ENCODE results near the gene POLR1C.
"Not testable (repeated sequence)": the region's sequence is repeated elsewhere in the genome, so short reads cannot be mapped to it uniquely, and the experiment has no call there.

POLR1C gene

DNA sequence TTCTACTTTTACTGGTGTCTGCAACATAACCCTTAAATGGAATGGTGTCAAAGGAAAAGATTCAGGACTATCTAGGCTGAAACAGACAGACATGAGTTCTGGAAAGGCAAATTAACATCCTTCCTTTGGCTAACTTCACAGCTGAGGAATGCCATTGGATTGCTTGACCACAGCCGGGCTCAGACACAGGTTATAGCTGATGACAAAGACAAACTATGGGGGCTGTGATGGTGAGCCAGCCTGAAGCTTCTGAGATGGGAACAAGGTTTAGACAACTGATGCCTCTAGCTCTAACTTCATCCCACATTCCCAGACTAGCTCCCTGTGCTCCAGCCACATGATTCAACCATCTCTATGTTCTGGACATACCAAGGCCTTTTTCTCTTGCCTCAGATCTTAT is 15.3 kb downstream of the POLR1C start:
- H2AFZ ChIP-seq (ENCODE audit: low read depth, low read length): no peak overlapping the region
- H3K27me3 ChIP-seq (ENCODE audit: insufficient read depth, low read length, poor library complexity): no peaks in the 10 kb centered on the region
- no peaks in the 10 kb centered on the region for H3K9me3 ChIP-seq (ENCODE audit: insufficient read depth, low read length, severe bottlenecking)
- no peak overlapping the region for H3K4me3 ChIP-seq (ENCODE audit: low read depth in 1 of 2, low read length in 2 of 2)
- H3K9ac ChIP-seq (ENCODE audit: low read depth, low read length): no peak overlapping the region
- no peaks in the 10 kb centered on the region for H3K4me1 ChIP-seq (ENCODE audit: insufficient read depth, low read length)
- H3K79me2 ChIP-seq (ENCODE audit: insufficient read depth, low read length): no peaks in the 10 kb centered on the region
- no peak overlapping the region for H3K27ac ChIP-seq (ENCODE audit: low read length)
- DNase-seq (no peak), ATAC-seq (ENCODE audit: insufficient read depth, low read depth) (no peak)
- peaks cover 83% of the 10 kb centered on the region for H3K36me3 ChIP-seq (ENCODE audit: insufficient read depth, low read length)
- H3K4me2 ChIP-seq (ENCODE audit: insufficient read depth, low read length): no peak overlapping the region
- H4K20me1 ChIP-seq (ENCODE audit: insufficient read depth, low read length): 0 out of 2 replicates have a peak, but pooled peaks cover 3% of the 10 kb centered on the region
- TF ChIP-seq, protein P1, sequence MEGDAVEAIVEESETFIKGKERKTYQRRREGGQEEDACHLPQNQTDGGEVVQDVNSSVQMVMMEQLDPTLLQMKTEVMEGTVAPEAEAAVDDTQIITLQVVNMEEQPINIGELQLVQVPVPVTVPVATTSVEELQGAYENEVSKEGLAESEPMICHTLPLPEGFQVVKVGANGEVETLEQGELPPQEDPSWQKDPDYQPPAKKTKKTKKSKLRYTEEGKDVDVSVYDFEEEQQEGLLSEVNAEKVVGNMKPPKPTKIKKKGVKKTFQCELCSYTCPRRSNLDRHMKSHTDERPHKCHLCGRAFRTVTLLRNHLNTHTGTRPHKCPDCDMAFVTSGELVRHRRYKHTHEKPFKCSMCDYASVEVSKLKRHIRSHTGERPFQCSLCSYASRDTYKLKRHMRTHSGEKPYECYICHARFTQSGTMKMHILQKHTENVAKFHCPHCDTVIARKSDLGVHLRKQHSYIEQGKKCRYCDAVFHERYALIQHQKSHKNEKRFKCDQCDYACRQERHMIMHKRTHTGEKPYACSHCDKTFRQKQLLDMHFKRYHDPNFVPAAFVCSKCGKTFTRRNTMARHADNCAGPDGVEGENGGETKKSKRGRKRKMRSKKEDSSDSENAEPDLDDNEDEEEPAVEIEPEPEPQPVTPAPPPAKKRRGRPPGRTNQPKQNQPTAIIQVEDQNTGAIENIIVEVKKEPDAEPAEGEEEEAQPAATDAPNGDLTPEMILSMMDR (IDR thresholded peaks at IDR 0.05; ENCODE audit: borderline replicate concordance, extremely low read depth, low read length, poor library complexity, severe bottlenecking): no peak
- TF ChIP-seq EZH2 (IDR thresholded peaks at IDR 0.05; ENCODE audit: borderline replicate concordance, low read depth, low read length, severe bottlenecking): no peak

DNA sequence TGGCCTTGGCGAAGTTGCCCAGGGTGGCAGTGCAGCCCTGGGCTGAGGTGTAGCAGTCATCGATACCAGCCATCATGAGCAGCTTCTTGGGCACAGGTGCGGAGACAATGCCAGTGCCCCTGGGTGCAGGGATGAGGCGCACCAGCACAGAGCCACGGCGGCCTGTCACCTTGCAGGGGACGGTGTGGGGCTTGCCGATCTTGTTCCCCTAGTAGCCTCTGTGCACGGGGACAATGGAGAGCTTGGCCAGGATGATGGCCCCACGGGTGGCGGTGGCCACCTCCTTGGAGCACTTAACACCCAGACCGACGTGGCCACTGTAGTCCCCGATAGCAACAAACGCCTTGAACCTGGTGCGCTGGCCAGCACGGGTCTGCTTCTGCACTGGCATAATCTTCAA is 22.1 kb downstream of the POLR1C start:
- H3K79me2 ChIP-seq (ENCODE audit: insufficient read depth, low read length); H3K27me3 ChIP-seq (ENCODE audit: insufficient read depth, low read length, poor library complexity); H3K9ac ChIP-seq (ENCODE audit: low read depth, low read length); H3K9me3 ChIP-seq (ENCODE audit: insufficient read depth, low read length, severe bottlenecking); H3K4me1 ChIP-seq (ENCODE audit: insufficient read depth, low read length); DNase-seq; H3K4me3 ChIP-seq (ENCODE audit: low read depth in 1 of 2, low read length in 2 of 2); H3K27ac ChIP-seq (ENCODE audit: low read length); H2AFZ ChIP-seq (ENCODE audit: low read depth, low read length); H3K4me2 ChIP-seq (ENCODE audit: insufficient read depth, low read length); H4K20me1 ChIP-seq (ENCODE audit: insufficient read depth, low read length); ATAC-seq (ENCODE audit: insufficient read depth, low read depth): not testable (repeated sequence)
- H3K36me3 ChIP-seq (ENCODE audit: insufficient read depth, low read length): peaks cover 81% of the 10 kb centered on the region

DNA sequence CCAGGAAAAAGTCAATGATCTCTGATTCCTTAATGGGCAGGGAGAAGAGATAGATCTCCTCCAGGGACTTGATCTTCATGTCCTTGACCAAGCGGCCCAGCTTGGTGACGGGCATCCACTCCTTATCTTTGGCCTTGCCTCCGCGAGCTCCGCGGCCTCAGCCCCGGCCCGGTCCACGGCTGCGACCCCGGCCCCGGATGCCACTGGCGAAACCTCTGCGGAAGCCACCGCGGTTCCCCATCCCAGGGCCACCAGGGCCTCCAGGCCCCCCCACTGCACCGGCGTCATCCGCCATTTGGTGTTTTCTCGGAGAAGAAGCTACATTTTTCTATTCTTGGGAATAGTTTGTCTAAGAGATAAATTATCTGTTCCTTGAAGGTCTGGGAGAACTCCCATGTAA is 22.5 kb downstream of the POLR1C start:
- H2AFZ ChIP-seq (ENCODE audit: low read depth, low read length); H3K79me2 ChIP-seq (ENCODE audit: insufficient read depth, low read length); H3K4me1 ChIP-seq (ENCODE audit: insufficient read depth, low read length); H3K9me3 ChIP-seq (ENCODE audit: insufficient read depth, low read length, severe bottlenecking); H4K20me1 ChIP-seq (ENCODE audit: insufficient read depth, low read length); H3K4me2 ChIP-seq (ENCODE audit: insufficient read depth, low read length); H3K27ac ChIP-seq (ENCODE audit: low read length); H3K27me3 ChIP-seq (ENCODE audit: insufficient read depth, low read length, poor library complexity); H3K4me3 ChIP-seq (ENCODE audit: low read depth in 1 of 2, low read length in 2 of 2); ATAC-seq (ENCODE audit: insufficient read depth, low read depth); H3K9ac ChIP-seq (ENCODE audit: low read depth, low read length); DNase-seq: not testable (repeated sequence)
- H3K36me3 ChIP-seq (ENCODE audit: insufficient read depth, low read length): peaks cover 81% of the 10 kb centered on the region

DNA sequence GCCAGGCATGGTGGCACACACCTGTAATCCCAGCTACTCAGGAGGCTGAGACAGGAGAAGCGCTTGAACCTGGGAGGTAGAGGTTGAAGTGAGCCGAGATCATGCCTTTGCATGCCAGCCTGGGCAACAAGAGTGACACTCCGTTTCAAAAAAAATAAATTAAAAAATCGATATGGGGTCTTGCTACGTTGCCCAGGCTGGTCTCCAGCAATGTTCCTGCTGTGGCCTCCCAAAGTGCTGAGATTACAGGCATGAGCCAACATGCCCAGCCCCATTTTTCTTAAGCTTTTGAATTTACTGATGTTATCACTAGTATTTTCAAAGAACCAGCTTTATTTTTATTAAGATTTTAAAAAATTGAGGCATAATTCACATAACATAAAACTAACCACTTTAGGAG is 23.6 kb downstream of the POLR1C start:
- Histone ChIP-seq H3K36me3 (ENCODE audit: insufficient read depth, low read length) (peaks cover 86% of the 10 kb centered on the region), H3K4me3 (ENCODE audit: low read depth in 1 of 2, low read length in 2 of 2) (no peak overlapping the region), H3K9me3 (ENCODE audit: insufficient read depth, low read length, severe bottlenecking) (no peaks in the 10 kb centered on the region), H3K27me3 (ENCODE audit: insufficient read depth, low read length, poor library complexity) (no peaks in the 10 kb centered on the region), H2AFZ (ENCODE audit: low read depth, low read length) (no peak overlapping the region), H3K4me2 (ENCODE audit: insufficient read depth, low read length) (no peak overlapping the region), H3K27ac (ENCODE audit: low read length) (no peak overlapping the region), H3K79me2 (ENCODE audit: insufficient read depth, low read length) (0 out of 2 replicates have a peak, but pooled peaks cover 3% of the 10 kb centered on the region), H3K4me1 (ENCODE audit: insufficient read depth, low read length) (no peaks in the 10 kb centered on the region), H4K20me1 (ENCODE audit: insufficient read depth, low read length) (no peaks in the 10 kb centered on the region), H3K9ac (ENCODE audit: low read depth, low read length) (no peak overlapping the region)
- DNase-seq (no peak), ATAC-seq (ENCODE audit: insufficient read depth, low read depth) (no peak)
- TF ChIP-seq EZH2 (IDR thresholded peaks at IDR 0.05; ENCODE audit: borderline replicate concordance, low read depth, low read length, severe bottlenecking): no peak
- TF ChIP-seq, protein P1 (IDR thresholded peaks at IDR 0.05; ENCODE audit: borderline replicate concordance, extremely low read depth, low read length, poor library complexity, severe bottlenecking): no peak
